Measurements from ENCODE around the gene PRADC1.
"Not testable (repeated sequence)": the region's sequence is repeated elsewhere in the genome, so short reads cannot be mapped to it uniquely, and the experiment has no call there.

PRADC1 gene

DNA sequence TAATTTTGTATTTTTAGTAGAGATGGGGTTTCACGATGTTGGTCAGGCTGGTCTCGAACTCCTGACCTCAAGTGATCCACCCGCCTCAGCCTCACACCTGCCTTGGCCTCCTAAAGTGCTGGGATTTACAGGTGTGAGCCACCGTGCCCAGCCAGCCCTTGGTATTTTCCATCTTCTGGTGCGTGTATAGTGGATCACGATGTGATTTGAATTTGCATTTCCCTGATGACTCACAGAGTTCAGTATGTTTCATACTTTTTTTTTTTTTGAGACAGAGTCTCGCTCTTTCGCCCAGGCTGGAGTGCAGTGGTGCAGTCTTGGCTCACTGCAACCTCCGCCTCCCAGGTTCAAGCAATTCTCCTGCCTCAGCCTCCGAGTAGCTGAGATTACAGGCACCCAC is 32.8 kb downstream of the PRADC1 start:
- DNase-seq: not testable (repeated sequence)

DNA sequence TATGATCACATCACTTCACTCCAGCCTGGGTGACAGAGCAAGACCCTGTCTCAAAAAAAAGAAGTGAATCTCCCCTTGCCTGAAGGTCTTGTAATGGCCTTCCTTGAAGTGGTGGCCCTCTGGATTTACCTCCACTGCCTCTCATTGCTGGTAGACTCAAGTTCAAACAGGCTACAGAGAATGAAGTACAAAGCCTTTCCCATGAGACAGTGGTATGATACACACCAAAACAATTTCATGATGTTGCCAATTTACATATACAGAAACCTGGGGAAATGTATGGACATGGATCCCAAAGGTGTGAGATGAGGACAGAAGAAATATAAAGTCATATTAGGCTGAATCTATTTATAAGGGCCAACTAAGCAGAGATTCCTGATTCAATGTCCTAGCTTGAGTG is 35.5 kb downstream of the PRADC1 start:
- DNase-seq: no peak

DNA sequence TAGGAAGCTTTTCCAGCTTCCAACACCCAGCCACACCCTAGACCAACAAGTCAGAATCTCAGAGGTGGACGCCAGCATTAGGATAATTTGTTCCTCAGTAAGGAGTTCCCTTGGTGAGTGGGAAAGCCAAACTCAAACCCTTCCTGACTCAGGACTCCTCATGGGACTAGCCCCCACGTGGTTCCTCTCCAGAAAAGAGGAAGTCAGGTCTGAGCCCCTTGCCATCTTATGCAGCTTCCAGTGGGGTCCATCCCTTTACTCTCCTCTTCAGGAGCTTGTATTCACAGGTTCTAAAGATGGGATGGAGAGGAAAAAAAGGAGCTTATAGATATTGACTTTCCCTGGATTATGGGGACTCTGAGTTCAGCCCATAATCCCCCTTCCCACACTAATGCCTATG is 45.5 kb downstream of the PRADC1 start:
- no peak for DNase-seq

DNA sequence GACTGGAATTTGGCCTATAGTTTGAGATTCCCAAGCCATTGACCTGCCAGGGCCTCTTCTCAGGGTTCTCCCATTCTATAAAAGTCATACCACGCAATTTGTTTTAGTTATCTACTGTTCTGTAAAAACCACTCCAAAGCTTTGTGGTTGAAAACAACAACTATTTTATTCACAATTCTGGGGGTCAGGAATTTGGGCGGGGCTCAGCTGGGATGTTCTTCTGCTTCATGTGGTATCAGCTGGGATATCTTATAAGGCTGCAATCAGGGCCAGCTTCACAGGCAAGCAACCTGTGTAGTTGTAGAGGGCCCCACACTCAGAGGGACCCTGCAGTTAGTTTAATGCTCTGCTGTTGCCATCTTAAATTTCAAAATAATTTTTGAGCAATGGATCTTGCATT is 47.1 kb downstream of the PRADC1 start:
- no peak for DNase-seq
